HG03159 (cell line): ENCODE results near the gene CCL19.
"Not testable (repeated sequence)": the region's sequence is repeated elsewhere in the genome, so short reads cannot be mapped to it uniquely, and the experiment has no call there.

Source experiments
- ATAC-seq: cut with Tn5 transposase; IDR thresholded peaks from one replicate; pipeline ENCODE4 v1.9.1; 2021; ENCODE audit warnings: mild to moderate bottlenecking, moderate library complexity; ENCODE audit not compliant: unreplicated experiment

CCL19 gene

DNA sequence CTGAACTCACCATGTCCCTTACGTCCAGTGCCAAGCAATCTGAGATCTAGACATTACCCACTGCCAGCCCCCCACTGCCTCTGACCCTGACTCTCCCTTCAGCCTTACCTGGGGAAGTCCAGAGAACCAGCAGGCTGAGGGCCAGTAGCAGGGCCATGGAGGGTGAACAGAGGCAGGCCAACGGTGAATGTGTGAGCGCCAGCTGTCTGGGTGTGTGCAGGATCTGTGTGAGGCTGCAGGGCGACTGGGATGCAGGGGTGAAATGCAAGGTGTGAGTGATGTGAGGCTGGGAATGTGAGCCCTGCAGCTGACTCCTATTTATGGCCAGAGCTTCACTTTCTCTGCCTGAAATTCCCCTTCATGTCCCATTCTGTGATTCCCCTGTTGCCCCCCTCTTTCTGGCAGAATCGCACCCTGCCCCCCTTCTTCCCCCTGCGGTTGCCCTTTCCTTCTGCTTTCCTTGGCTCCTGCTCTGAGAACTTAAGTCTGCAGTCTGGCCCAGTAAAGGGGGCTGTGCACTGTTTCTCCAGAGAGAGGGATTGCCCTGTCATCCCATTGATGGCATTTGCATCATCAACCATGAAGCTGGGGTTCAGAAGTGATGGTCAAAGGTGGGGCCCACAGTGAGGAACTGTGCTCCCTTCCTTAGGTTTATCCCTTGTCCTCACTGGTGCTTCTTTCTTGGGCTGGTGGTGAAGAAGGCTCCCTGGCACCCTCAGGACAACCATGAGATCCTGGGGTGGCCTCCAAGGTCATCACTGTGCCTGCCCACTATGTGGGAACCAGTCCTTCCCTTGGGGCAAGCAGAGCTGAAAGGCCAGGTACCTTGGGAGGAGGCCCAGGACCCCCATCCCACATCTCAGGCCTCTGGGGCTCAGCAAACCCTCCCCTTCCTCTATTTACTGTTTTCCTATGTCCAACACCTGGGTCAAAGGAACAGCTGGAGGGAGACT, at the start of gene CCL19:
Gene CCL19 (minus strand): TSS at position 294 of the 953 bp plus-strand sequence. CDS start 137 bp downstream, at position 157.
- no peak for ATAC-seq

DNA sequence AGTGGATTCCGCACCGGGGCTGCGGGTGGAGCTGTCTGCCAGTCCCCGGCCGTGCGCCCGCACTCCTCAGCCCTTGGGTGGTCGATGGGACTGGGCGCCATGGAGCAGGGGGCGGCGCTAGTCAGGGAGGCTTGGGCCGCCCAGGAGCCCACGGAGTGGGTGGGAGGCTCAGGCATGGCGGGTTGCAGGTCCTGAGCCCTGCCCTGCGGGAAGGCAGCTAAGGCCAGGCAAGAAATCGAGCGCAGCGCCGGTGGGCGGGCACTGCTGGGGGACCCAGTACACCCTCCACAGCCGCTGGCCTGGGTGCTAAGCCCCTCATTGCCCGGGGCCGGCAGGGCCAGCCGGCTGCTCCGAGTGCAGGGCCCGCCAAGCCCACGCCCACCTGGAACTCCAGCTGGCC, 49.1 kb upstream of the CCL19 start:
- ATAC-seq, result not testable (repeated sequence)

DNA sequence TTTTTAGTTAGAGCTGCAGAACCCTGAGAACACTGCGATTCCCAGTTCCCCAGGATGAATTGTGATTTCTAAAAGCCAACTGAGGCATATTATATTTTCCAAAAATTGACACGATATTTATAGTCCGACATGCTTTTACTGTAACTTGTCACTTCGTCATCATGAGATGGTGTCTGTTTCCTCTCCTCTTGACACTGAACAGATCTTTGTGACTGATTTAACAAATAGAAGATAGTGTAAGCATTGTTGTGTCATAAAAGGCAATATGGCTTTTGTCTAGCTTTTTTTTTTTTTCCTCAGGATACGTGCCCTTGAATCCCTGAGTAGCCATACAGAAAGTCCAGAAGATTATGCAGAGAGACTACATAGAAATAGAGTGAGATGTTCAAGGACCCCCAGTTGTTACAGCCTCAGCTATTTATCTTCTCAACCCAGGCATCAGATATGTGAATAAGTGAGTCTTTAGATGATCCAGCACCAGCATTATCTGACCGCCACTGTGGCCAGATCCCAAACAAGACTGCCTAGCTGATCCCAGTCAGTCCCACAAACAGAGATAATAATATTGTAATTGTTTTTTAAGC, 46.7 kb upstream of the CCL19 start:
- no peak for ATAC-seq

DNA sequence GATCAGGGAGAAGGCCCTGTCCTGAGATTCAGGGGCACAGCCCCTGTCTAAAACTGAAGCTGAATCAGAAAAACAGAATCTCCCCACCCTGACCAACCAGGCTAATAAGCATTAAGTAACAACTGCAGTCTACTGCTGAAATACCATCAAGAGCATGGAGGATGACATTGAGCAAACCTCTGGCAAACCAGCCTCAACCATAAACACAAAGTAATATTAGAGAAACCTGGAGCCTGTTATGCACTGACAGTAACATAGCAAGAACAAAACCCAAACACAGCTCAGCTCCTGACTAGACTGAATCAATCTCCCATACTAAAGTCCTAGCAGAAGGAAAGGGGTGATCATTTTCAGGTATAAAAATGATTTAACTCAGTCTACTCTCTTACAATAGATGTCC, 43.6 kb upstream of the CCL19 start:
- ATAC-seq, result no peak

DNA sequence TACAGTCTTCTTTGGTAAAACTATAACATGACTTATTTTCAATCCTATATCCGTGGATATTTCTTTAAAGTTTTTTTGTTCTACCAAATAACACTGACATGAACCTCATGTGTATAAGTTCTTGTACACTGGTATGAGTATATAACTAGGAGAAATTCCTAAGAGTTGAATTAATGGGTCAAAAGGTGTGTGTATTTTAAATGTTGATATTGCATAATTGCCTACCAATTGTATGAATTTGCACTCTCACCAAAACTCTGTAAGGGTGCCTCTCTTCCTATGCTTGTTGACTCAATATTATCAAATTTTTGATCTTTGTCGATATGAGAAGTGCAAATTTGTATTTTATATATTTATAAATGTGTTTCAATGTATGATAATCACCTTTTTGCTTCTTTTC, 41.8 kb upstream of the CCL19 start:
- no peak for ATAC-seq

DNA sequence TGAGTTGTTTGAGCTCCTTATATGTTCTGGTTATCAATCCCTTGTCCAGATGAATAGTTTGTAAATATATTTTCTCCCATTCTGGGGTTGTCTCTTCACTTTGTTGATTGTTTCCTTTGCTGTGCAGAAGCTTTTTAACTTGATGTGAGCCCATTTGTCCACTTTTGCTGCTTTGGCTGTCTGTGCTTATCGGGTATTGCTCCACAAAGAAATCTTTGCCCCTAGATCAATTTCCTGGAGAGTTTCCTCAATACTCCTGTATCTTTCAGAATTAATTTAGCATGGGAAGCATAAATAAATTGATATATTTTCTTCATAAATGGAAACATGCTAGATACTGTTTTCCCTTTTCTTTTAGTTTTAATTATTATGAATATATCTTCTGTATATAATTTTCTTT, 41.4 kb upstream of the CCL19 start:
- no peak for ATAC-seq

DNA sequence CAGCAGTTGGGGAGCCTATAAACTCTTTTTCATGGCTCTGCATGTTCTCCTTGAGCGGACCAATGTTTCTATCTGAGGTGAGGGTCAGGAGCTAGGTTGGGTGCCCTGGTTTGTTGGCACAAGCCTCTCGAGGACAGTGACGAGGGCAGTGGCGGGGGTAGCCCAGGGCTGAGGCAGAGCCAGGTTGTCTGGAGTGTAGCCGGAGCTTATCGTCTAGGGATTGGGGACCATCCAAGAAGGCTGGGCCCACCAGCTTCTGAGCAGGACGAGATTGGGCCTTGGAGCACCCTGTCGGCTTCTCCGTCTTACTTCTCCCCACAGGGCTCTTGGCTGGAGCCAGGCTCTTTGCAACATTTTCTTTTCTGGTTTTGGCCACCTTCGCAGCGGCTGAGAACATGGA, 32.1 kb upstream of the CCL19 start:
- no peak for ATAC-seq

DNA sequence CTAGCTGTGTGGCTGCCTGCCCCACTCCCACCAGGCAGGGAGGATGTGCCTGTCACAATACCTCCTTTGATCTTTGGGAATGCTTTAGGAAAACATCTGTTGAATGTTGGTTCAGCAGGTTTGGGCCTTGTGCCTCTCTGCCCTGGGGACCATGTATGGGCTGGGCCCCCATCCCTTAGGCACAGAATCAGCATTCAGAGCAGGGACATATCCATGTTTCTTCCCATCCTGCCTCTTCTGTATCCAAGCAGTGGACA, 28.6 kb upstream of the CCL19 start:
- not testable (repeated sequence) for ATAC-seq

DNA sequence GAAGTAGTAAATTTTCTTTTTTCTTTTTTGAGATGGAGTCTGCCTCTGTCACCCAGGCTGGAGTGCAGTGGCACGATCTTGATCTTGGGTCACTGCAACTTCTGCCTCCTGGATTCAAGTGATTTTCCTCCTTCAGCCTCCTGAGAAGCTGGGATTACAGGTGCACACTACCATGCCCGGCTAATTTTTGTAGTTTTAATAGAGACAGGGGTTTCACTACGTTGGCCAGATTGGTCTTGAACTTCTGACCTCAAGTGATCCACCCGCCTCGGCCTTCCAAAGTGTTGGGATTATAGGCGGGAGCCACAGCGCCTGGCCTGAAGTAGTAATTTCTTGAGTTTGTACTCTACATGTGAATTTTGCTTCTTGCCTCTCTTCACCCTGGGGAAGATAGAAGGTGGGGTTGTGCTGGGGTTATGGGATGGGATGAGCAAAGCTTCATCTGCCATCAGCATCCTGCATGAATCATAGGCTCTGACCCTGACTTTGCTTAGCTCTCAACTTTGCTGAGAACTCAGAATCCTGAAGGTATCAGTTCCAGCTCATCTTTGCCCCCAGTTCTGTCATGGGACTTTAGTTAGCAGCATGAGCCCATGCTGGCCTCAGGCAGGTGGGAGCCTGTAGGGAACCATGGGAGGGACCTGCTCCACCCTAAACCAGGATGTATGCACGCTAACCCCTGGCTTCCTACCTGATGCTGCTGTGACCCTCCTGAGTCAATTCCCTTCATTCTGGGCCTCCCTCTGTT, 28.1 kb upstream of the CCL19 start:
- ATAC-seq, result no peak

DNA sequence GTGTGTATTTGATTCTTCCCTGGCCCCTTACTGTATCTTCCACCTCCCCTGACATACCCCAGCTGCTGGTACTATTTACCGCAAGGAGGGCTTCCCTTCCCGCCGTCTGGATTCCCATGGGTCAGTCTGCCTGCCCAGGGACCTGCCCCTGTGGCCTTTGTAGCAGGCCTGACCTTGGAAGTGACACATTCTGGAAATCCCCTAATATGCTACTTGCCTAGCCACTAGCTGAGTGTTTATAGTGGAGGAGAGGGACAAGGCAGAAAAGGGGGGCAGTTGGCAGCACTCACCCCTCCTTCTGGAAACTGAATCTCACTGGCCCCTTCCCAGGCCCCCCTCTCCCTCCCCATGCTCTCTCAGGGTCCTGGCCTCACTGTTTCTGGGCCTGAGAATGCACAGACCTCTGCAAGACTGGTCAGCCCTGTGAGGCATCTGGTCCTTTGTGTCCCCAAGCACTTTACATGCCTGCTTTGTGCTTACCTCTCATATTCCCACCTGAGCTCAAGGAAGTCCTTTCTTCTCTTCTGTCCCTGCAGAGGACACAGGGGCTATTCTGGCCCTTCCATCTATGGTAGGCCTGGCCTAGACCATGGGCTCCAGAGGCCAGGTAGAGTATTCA, 27.0 kb upstream of the CCL19 start:
- ATAC-seq, result no peak

DNA sequence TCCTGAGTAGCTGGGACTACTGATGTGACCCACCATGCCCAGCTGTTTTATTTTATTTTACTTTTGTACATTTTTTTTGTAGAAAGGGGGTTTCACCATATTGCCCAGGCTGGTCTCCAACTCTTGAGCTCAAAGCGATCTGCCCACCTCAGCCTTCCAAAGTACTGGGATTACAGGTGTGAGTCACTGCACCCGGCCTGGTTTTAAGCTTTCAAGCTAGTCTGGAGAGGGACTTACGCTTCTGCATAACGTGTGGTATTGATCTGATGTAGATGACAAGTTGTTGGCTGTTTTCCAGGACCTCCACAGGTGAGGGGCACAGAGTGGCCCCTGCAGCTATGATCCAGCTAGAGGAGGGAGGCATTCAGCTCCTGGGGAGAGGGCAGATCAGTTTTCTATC, 25.6 kb upstream of the CCL19 start:
- no peak for ATAC-seq

DNA sequence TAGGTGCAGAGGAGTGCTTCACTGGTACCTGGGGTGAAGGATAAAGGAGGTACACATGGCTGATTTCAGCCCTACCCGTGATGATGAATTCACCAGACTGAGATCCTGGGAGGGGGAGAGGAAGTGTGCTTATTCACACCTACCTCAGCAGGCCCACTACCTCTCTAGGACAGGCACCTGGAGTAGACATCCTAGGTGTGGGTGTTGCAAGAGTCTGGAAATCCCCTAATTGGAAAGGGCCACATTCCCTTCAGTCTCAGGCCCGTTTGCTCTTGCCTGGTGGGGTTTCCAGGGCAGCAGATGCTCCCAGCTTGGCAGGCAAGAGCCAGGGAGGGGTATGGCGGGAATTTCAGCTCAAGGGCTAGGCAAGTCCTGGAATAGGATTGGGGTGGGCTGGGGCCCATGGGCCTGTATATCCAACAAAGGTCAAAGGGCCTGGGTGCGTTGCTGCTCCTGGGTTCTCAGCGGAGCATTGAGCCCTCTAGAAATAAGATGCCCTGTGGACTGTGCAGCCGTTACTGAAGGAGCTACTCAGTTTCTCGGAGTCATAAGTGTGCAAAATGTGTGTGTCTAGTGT, 24.7 kb upstream of the CCL19 start:
- ATAC-seq, result no peak

DNA sequence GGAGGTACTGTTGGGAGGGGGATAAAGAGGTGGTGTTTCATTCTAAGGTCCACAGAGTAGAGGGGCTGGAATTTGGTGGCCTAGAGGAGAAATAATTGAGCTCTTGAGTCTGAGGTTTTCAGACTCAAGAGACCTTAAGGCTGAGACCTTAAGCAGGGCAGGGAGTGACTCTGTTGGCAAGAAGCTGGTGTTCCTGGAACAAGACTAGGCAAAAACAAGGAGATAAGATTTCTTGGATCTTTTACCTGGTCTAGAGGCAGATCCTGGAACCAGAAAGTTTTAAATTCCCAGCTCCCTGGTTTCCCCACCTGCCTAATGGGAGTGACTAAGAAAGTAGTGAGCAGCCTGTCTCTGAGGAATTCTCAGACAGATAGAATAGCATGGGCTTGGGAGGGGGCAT, 22.9 kb upstream of the CCL19 start:
- ATAC-seq, result no peak

DNA sequence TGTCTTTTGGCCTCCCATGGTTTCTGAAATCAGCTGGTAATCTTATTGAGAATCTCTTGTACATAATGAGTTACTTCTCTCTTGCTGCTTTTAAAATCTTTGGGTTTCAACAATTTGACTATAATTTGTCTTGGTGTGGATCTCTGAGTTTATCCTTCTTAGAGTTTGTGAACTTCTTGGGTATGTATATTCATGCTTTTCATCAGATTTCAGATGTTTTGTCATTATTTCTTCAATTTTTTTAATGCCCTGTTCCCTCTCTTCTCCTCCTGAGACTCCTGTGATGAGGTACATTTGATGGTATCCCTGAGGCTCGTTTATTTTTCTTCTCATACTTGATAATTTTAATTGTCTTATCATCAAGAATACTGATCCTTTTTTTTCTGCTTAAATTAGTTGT, 21.1 kb upstream of the CCL19 start:
- ATAC-seq, result no peak

DNA sequence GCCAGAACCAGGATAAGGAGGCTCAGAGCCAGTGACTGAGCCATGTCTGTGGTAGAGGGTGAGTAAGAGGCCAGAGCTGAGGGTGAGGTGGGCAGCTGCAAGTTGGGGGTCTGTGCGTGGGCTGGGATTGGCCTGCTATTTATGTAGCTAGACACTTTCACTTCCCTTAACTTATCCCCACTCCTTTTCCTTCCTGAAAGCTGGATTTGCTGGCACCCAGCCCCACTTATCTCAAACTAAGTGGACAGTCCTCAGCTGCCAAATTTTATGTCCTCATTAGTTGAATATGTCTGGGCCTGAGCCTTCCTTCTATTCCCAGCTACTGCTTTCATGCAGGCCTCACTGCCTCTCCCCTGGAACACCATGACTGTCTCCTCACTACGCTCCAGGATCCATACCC, 18.9 kb upstream of the CCL19 start, which contains the start of gene CCL21:
Gene CCL21 (minus strand): TSS at position 114 of the 400 bp plus-strand sequence. CDS start 70 bp downstream, at position 44.
- ATAC-seq, result no peak

DNA sequence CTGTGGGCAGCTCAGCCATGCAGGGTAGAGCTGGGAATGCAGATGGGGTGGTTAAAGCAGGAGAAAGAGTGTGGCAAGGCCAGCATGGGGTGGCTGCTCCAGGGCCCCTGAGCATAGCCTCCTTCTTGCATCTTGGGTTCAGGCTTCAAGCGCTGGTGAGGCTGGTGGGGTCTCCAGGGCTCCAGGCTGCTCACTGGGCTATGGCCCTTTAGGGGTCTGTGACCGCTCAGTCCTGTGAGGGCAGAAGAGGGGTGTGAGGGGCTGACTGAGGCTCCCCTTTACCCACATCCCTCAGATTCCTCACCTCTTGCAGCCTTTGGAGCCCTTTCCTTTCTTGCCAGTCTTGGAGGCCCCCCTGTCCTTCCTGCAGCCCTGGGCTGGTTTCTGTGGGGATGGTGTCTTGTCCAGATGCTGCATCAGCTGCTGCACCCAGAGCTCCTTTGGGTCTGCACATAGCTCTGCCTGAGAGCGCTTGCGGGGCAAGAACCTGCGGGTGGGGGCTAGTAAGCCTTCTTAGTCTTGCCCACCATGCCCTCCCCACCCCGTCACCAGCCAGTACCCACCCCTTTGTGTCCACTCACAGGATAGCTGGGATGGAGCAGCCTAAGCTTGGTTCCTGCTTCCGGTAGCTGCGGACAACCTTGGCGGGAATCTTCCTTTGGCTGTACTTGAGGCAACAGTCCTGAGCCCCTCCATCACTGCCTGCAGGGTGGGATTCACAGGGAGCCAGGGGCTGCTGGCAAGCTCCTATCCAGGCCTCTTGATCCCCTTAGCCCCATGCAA, 18.3 kb upstream of the CCL19 start:
- no peak for ATAC-seq

DNA sequence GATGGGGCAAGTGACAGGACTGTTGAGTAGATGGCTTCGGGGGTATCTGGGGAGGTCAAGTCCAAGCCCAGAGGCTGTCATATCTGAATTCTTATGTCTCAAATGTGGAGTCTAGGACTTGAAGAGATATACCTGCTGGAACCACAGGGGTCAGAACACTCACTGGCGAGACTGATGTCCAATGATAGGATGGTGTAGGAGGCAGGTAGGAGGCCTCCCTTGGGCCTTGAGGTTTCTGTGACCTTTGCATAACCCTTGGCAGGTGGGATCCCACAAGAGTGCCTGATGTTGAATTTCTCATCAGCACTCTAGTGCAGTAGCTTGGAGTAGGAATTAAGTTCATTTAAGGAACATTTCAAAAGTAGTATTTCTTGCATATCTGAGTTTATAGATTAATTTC, 16.1 kb upstream of the CCL19 start:
- ATAC-seq, result no peak

DNA sequence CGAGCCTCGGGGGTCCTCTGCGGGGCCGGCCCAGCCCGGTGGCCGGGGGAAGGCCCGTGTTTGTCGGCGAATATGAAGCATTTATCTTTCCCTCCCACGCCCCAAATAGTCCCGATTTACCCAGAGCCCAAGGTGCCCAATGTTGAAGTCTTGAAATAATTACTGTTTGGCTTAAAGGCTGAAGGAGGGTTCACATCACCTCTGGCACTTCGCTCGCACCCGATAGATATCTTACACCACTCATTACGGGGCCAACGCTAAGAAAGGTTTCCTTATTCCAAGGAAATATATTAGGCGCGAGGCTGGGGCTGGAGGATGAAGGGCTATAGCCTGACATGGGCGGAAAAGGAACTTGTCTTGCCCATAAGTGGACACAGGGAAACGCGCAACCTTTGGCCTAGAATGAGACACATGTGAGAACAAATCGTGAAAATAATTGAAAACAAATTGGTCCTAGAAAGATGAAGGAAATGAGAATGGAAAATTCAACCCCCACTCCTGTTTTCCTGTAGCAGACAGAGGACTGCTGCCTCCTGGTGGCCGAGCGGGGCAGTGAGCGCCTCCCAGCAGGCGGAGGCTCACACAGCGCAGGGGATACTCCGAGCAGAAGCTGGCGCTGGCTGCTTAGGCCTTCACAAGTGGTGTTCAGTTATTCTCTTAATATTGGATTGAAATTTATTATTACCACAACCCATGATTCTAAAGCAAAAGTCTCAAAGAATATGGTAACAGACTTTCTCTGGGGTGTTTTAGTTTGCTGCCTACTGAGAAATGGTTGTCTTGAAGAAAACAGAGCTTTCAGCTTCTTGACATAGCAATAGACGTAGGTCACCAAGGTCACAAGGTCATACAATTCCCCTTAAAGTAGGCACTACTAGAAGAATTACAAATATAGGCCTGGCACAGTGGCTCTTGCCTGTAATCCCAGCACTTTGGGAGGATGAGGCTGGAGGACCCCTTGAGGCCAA, 11.0 kb upstream of the CCL19 start:
- ATAC-seq, result peak; percentile 75
